Activated CD4-positive, alpha-beta T cell treated with anti-CD3 and anti-CD28 coated beads, Interleukin-2, Interleukin-4, amounts not matched to agents 100 ng/mL and 50 ng/mL, durations not matched to agents 16 hours and 8 hours (primary cell): ENCODE results near the gene RNF113A.
A peak's percentile ranks its signal among the peaks of the same experiment; 100 is the strongest.
"Not testable (repeated sequence)": the region's sequence is repeated elsewhere in the genome, so short reads cannot be mapped to it uniquely, and the experiment has no call there.

Experiments
- DNase-seq: peaks from one replicate; pipeline ENCODE4 v3.0.0-alpha.2; 2020; ENCODE audit warnings: low spot score

Gene RNF113A

DNA sequence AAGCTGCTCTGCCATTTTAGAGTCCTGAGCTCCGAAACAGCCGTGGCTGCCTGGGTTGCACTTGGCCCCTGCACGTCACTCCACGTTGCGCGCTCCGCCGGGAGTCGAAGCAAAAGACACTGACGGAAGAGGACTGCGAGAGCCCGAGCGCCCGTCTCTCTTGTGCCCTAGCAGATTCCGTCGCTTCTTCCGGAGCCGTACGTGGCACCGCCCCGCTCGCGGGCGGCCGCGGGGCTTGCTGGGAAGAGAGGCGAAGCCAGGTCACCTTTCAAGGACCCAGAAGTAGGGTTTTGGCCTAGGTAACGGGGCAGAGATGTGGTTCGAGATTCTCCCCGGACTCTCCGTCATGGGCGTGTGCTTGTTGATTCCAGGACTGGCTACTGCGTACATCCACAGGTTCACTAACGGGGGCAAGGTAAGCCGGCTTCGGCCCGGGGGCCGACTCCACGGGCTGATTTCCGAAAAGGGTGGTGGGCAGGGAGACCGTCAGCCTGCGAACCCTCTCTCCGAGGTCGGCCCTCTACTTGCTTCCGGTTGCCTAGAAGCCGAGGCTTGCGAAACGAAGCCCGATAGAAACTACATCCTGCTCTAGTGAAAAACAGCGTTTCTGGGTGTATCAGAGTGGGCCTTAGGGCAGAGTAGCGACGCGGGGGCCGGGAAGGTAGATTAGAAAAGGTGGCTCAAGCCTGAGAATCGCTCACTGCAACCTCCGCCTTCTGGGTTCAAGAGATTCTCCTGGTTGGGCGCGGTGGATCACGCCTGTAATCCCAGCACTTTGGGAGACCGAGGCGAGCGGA, at the start of gene RNF113A, which contains the start of gene NDUFA1:
TSS of gene RNF113A (minus strand) at position 135 of the 797 bp plus-strand sequence. CDS start at position 15, 120 bp downstream.
TSS of gene NDUFA1 (plus strand) at position 234 of the 797 bp plus-strand sequence. CDS start at position 314, 80 bp downstream.
- peak; percentile 90 for DNase-seq

DNA sequence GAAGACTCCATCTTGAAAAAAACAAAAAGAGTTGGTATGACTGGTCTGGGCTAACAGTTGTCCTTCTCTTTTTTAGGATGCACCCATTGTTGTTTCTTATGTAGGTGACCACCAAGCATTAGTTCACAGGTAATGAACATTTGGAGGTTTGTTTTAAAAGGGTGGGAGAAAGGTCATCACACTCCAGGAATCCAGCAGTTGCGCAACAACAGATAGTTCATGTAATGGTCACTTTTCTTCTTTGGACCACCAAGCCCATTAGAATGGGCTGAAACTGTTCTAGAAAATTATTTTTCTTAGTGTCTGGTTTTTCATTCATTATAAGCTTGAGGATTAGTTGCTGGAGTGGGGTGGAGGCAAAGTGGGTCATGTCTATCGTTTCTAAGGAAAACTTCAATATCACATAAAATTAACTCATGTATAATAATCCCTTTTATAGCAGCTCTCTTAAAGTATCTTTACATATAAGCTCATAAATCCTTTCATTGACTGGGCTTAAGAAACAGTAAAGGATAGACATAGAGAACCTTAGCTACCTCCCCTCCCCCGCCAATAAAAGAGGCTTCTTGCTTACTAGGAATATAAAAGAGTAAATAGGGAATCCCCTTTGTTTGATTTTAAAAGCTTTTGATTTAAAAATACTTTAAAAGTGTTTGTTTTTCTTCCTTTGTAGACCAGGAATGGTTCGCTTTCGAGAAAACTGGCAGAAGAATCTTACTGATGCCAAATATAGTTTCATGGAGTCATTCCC, 48.5 kb upstream of the RNF113A start:
- DNase-seq = no peak

DNA sequence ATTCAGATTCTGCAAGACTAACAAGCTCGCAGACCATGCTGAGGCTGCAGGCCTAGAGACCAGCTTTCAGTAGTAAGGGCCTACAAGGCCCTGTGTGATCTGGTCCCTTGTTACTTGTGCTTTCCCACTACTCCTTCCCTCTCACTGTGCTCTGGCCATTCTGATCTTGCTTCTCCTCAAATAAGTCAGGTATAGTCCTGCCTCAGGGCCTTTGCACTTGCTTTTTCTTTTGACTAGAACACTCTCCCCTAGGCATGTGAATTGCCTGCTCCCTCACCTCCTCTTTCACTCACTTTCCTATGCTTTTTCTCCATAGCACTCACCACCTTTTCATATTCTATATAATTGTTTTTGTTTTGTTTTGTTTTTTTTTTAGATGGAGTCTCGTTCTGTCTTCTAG, 46.3 kb upstream of the RNF113A start:
- DNase-seq = no peak

DNA sequence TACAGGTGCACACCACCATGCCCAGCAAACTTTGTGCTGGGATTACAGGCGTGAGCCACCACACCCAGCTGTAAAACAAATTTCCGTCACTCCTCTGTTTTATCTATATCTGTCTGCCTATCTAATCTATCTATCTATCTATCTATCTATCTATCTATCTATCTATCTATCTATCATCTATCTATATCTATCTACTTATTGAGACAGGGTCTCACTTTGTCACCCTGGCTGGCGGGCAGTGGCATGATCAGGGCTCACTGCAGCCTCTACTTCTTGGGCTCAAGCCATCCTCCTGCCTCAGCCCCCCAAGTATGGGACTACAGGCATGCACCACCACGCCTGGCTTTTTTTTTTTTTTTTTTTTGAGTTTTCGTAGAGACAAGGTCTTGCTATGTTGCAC, 44.8 kb upstream of the RNF113A start:
- DNase-seq = no peak

DNA sequence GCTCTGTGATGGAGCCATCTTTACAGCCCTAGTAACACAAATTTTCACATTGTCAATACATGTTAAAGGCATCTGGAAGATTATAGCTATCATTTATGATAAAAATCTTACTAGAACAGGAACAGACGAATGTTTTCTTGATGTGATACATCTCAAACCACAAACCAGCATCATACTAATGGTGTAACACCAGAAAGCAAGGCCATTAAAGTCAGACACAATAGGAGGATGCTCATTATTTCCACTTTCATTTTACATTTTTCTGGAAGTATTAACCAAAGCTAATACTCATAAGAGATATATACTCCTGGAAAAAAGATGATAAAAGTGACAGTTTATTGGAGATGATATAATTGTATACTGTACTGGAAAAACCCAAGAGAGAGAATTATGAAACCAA, 29.4 kb upstream of the RNF113A start:
- DNase-seq = no peak

DNA sequence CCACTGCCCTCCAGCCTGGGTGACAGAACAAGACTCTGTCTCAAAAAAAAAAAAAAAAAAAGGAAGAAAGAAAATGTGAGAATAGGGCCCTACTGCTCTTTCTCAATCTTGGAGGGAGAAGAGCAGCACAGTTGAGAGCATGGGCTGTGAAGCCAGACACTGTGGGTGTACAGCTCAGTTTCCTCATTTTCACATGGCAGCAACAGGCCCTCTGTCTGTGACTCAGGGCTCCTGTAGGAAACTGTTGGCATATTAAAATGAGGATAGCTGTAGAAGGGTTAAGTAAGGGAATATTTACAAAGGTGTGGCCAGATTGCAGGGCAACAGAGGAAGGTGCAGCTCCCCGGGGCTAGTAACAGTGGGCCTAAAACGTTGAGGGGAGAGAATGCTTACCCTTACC, 27.6 kb upstream of the RNF113A start:
- no peak for DNase-seq

DNA sequence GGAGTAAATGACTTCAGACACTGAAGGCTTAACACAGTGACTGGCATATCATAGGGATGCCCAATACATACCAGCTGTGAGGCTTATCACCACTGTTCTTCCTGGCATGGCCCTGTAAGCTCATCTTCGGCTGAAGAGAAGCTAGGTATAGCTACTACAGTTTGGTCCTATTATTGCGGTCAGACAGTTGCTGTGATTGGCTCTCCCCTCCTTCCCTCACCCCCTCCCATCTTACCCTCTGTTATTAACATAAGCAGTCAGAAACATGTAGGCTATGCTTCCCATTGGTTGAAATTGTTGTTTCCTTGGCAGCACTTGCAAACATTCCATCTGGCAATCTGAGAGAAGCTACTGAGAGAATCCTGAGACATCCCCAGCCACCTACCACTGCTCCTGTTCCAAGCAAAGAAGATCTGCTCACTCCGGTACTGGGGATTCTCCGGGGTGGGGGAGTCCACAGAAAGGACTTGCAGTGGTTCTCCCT, 24.4 kb upstream of the RNF113A start, which contains the start of gene AKAP14:
TSS of gene AKAP14 (plus strand) at position 51 of the 484 bp plus-strand sequence. CDS start 7,331 bp downstream, outside the sequence.
- no peak for DNase-seq

DNA sequence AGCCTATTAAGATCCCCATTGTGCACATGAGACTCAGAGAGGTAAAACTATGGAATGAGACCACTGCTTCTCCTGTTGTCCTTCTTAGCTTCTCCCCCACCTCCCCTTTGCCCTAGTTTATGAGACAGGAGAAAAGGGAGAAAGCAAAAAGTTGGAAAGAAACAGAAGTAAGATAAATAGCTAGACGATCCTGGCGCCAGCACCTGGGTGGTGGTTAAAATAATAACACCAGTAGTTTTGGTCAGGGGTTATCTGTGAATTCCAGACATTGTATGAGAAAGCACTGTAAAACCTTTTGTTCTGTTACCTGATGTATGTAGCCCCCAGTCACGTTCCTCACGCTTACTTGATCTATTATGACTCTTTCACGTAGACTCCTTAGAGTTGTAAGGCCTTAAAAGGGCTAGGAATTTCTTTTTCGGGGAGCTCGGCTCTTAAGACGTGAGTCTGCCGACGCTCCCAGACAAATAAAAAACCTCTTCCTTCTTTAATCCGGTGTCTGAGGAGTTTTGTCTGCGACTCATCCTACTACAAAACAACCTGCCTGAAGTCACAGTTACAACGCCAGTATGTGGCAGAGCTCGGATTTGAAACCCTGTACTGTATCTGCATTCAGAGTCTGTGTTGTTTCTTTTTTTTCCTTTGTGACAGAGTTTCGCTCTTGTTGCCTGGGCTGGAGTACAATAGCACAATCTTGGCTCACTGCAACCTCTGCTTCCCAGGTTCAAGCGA, 20.6 kb upstream of the RNF113A start:
- not testable (repeated sequence) for DNase-seq

DNA sequence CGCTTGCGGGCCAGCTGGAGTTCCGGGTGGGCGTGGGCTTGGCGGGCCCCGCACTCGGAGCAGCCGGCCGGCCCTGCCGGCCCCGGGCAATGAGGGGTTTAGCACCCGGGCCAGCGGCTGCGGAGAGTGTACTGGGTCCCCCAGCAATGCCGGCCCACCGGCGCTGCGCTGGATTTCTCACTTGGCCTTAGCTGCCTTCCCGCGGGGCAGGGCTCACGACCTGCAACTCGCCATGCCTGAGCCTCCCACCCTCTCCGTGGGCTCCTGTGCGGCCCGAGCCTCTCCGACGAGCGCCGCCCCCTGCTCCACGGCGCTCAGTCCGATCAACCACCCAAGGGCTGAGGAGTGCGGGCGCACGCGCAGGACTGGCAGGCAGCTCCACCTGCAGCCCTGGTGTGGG, 19.1 kb upstream of the RNF113A start:
- DNase-seq = not testable (repeated sequence)

DNA sequence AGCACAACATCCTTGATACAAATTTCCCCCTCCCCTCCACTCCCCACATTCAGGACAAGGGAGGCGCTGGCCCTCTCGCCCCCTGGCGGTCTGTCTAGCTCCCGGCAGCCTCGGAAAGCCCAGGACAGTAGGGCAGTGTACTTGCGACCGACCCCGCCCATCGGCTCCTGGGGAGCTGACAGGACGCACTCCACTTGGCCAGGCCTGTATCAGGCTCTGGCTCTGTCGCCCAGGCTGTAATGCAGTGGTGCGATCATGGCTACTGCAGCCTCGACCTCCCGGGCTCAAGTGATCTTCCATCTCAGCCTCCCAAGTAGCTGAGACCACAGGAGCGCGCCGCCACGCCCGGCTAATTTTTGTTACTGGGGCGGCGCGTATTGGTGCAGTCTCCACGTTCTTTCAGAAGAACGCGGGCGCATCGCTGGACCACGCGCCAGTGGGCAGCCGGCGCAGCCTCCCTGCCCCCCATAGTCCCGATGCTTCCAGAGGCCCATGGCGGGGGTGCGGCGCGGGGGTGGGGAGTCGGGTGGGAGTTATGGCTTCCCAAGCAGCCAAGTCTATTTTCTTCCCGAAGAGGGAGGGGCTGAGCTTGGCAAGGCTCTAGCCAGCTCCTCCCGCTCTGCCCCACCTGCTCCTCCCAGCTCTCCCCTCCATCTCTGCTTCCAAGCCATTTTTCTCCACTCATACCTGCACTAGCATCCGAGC, 16.3 kb upstream of the RNF113A start:
- peak; percentile 61 for DNase-seq

DNA sequence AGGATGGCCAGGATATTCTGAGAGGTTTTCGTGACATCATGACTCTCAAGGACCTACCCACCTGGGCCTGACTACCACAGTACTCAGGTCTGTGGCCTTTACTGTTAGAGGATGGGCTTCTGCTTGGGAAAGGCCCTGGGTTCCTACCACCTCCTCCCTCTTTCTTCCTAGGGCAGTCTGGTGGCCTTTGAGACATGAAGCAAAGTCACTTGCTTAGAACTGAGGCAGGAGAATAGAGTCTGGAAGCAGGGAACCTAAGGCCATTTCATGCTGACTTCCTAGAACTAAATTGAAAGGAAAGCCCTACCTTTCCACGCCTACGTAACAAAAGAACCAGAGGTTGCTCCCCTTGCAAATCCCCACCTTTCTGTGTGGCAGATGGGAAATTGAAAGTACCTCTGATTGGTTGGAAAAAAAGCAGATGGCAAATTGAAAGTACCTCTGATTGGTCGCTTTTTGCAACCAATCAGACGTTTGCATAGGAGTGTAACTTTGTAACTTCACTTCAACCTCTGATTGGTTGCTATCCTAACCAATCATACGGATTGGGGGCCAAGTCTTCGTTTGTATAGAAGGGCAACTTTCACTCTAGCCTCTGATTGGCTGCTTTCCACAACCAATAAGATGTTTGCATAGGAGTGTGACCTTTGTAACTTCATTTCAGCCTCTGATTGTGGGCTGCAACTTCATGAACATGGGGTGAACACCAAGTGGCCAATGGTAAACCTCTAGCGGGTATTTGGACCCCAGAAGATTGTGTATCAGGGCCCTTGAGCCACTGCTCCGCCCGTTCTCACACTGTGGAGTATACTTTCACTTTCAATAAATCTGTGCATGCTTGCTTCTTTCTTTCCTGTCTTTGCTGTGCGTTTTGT, 14.3 kb upstream of the RNF113A start:
- DNase-seq = peak; percentile 39

DNA sequence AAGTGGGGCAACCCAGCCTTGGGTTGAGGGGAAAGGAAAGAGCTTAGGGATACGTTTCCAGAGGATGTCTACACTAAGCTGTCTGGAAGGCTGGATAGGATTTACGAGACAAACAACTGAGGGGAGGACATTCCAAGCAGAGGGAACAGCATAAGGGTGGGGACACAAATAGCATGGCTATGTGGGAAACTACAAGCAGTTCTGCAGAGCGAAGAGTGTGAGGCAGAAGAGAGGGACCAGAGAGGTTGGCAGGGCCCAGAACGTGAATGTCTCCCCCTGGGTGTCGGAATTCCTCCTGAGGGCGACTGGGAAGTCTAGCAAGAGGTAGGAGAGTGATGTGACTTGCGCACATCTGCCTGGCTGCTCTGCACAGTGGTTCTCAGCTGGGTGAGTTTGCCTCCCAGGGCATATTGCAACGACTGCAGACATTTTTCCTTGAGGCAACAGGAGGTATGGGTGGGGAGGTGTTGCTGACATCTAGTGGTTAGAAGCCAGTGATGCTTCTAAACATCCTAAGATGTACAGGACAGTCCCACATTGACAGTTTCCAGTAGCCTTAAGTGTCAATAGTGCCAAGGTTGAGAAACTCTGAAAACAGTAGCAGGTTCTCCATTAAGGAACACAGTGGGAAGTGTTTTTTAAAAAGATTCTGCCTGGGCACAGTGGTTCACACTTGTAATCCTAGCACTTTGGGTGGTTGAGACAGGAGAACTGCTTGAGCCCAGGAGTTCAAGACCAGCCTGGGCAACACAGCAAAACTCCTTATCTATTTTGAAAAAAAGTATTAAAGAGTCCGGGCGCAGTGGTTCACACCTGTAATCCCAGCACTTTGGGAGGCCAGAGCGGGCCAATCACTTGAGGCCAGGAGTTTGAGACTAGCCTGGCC, 9.3 kb upstream of the RNF113A start:
- DNase-seq = peak; percentile 56

DNA sequence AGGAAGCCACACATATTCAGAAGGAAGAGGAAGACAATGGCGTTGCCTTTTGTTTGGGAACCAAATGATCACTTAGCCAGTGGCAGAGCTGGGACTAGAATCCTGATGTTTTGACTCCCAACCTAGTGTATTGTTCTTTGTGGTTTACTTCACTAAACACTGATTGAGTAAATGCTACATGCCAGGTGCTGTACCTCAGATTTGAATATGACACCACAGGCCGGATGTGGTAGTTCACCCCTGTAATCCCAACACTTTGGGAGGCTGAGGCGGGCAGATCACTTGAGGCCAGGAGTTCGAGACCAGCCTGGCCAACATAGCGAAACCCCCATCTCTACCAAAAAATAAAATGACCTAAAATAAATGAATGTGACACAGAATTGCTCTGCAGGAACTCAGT, 8.5 kb upstream of the RNF113A start:
- no peak for DNase-seq

DNA sequence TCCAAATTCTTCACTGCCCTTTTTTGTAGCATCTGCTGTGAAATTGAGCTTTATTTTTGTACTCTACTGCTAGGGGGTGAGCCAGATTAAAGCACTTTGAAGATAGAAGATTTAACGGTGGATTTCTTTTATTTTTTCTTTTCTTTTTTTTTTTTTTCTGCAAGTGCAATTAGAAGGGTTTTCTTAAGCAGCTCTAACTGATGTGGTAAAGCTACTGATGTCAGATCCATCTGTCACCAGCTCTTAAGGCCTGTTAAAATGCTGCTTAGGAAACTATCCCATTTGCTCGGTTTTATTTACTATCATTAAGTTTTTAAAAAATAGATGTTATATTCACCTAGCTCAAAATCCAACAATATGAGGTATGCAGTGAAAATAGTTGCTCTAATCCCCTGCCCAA, 7.2 kb upstream of the RNF113A start:
- no peak for DNase-seq

DNA sequence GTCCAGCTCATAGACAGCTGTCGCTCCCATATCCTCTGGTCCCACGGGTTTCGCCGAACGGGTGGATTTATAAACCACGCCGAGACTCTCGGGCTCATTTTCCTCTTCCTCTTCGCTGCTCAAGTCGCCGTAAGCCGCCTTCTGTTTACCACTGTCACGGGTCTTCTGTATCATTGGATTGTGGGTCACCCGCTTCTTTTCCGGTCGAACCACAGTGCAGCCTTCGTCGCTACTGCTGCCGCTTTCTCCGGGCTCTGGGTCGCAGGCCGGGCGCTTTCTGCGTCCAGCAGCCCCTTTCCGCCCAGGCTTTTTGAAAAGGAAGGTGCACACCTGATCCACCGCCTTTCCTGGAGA, 311 bp downstream of the RNF113A start:
- DNase-seq = no peak

DNA sequence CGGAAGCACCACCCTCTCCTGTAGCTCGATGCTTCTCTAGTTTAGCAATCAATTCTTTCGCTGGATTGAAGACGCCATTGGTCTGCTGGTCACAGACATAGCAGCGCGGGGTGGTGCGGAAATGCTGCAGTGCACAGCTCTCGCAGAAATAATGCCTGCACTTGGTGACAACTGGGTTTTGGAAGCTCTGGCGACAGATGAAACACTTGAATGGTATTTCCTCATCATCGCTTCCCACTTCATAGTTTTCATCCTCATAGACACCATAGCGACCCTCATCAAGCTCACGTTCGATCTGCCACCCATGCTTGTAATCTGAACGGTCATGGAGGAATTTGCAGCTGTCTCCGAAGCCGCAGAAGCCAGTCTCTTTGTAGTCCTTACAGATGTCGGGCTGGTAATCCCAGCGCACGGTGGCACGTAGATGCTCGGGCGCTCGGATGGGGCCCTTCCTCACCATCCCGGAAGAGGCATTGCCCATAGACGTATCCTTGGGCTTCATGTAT, 854 bp downstream of the RNF113A start:
- peak; percentile 28 for DNase-seq

DNA sequence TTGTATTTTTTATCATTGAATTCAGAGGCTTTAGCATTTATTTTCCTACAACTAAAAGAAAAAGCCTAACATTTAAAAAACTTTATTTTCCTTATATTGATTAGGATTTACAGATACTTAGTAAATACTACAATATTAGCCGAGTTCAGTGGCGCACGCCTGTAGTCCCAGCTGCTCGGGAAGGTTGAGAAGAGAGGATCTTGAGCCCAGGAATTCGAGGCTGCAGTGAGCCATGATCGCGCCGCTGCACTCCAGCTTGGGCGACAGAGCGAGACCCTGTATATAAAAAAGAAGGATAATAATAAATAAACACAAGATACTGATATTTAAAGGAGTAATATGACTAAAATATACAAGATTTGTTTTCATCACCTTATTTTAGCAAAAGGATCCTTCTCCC, 18.1 kb downstream of the RNF113A start:
- no peak for DNase-seq

DNA sequence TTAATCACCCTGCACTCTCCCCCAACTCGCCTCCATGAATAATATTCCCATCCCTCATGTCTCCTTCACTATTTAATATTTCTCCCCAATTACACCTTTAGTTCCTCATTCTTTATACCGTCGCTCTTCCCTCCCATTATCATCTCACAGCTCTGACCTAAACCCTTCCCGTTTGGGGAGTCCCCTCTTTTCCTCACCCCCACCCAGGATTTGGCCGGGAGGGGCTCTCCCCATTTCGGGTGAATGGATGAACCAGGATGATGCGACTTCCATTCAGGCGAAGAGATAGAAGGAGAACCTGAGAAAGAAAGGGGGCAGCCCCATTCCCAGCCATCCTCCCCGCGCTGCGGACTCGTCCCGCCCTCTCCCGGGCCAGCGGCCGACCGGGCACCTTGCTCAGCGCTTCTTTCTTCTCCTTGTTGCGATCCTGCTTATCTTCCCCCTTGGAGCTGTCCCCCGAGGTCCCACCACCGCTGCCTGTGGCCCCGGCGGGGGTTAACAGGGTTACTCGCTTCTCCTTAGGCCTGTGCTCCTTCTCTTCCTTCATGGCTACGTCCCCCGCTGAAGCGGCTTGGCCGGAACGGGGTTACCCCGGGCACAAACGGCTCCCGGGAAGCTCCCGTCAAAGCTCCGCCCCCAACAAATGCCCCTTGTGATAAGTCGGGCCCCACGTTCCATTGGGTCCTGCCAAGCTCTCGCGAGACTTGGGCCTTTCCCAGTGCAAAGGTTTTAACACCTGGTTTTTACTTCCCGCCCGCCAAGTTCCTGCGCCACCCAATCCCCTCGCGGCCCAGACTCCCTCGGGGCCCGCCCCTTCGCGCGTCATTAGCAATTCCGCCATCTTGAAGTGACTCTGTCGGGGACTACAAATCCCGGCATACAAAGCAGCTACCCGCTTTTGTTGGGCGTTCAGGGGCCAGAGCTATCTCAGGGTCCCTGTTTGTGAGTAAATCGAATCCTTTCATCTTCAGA, 18.9 kb downstream of the RNF113A start, which contains the start of gene UPF3B:
TSS of gene UPF3B (minus strand) at position 582 of the 972 bp plus-strand sequence. CDS start at position 547, 35 bp downstream.
- DNase-seq = peak; percentile 94
